Measurements from ENCODE around the gene CA12.

CA12 gene

GRCh38 chr15:63390689-63391088, 9.0 kb upstream of the CA12 start:
- DNase-seq, result no peak
- no peak overlapping the region for H3K27ac ChIP-seq
- no peak overlapping the region for H3K4me3 ChIP-seq (ENCODE audit: low read depth, low read length)
- no peaks in the 10 kb centered on the region for H3K27me3 ChIP-seq (ENCODE audit: insufficient read depth, low read depth, severe bottlenecking)
- no peak for TF ChIP-seq CTCF (IDR thresholded peaks at IDR 0.05; ENCODE audit: low read depth, low read length)
- no peaks in the 10 kb centered on the region for H3K9me3 ChIP-seq (ENCODE audit: severe bottlenecking)
- no peaks in the 10 kb centered on the region for H3K36me3 ChIP-seq

- H3K4me3 ChIP-seq (ENCODE audit: low read depth, low read length), result no peak overlapping the region
- no peaks in the 10 kb centered on the region for H3K36me3 ChIP-seq
- no peak for TF ChIP-seq CTCF (IDR thresholded peaks at IDR 0.05; ENCODE audit: low read depth, low read length)
- H3K27ac ChIP-seq, result no peak overlapping the region
- DNase-seq, result no peak
- no peaks in the 10 kb centered on the region for H3K27me3 ChIP-seq (ENCODE audit: insufficient read depth, low read depth, severe bottlenecking)
- H3K9me3 ChIP-seq (ENCODE audit: severe bottlenecking), result no peaks in the 10 kb centered on the region
These were observed 8.4 kb upstream of the CA12 start for GRCh38 chr15:63389902-63390670.

GRCh38 chr15:63388511-63388910, 6.9 kb upstream of the CA12 start:
- H3K27ac ChIP-seq, result no peak overlapping the region
- H3K36me3 ChIP-seq, result no peaks in the 10 kb centered on the region
- no peaks in the 10 kb centered on the region for H3K27me3 ChIP-seq (ENCODE audit: insufficient read depth, low read depth, severe bottlenecking)
- no peak for TF ChIP-seq CTCF (IDR thresholded peaks at IDR 0.05; ENCODE audit: low read depth, low read length)
- H3K9me3 ChIP-seq (ENCODE audit: severe bottlenecking), result no peaks in the 10 kb centered on the region
- H3K4me3 ChIP-seq (ENCODE audit: low read depth, low read length), result no peak overlapping the region
- no peak for DNase-seq

GRCh38 chr15:63387748-63388493, 6.3 kb upstream of the CA12 start:
- no peaks in the 10 kb centered on the region for H3K9me3 ChIP-seq (ENCODE audit: severe bottlenecking)
- TF ChIP-seq CTCF (IDR thresholded peaks at IDR 0.05; ENCODE audit: low read depth, low read length), result no peak
- no peaks in the 10 kb centered on the region for H3K36me3 ChIP-seq
- no peak overlapping the region for H3K4me3 ChIP-seq (ENCODE audit: low read depth, low read length)
- no peaks in the 10 kb centered on the region for H3K27me3 ChIP-seq (ENCODE audit: insufficient read depth, low read depth, severe bottlenecking)
- H3K27ac ChIP-seq, result no peak overlapping the region
- DNase-seq, result no peak

GRCh38 chr15:63385911-63386531, 4.4 kb upstream of the CA12 start:
- TF ChIP-seq CTCF (IDR thresholded peaks at IDR 0.05; ENCODE audit: low read depth, low read length), result no peak

More at GRCh38 chr15:63385911-63386531, 4.4 kb upstream of the CA12 start:
- H3K9me3 ChIP-seq (ENCODE audit: severe bottlenecking), result no peaks in the 10 kb centered on the region
- no peak for DNase-seq
- no peaks in the 10 kb centered on the region for H3K36me3 ChIP-seq
- no peak overlapping the region for H3K4me3 ChIP-seq (ENCODE audit: low read depth, low read length)
- H3K27me3 ChIP-seq (ENCODE audit: insufficient read depth, low read depth, severe bottlenecking), result no peaks in the 10 kb centered on the region
- no peak overlapping the region for H3K27ac ChIP-seq
